ENCODE measurements around the gene CEMIP.

GRCh38 chr15:80972276-80972675 is 193.1 kb downstream of the CEMIP start:
- TF ChIP-seq CTCF (IDR thresholded peaks at IDR 0.05; ENCODE audit: insufficient read depth, low read depth, low read length) (no peak), EZH2 (IDR thresholded peaks at IDR 0.05; ENCODE audit: insufficient read depth, low read length) (no peak)
